Fibroblast of pulmonary artery (primary cell): ENCODE data around the gene PTPRT.

Experiments
- DNase-seq: peaks from one replicate; pipeline ENCODE4 v3.0.0-alpha.2; 2010; ENCODE audit warnings: low read depth
- H3K4me3 ChIP-seq: replicated peaks from 2 replicates; pipeline ENCODE4 v1.5.1; 2011; ENCODE audit warnings: low read depth, mild to moderate bottlenecking, control low read depth, low read length, moderate library complexity
- TF ChIP-seq, protein P1 (sequence below): IDR thresholded peaks from 2 replicates; pipeline ENCODE4 v1.5.1; 2011; ENCODE audit warnings: mild to moderate bottlenecking, control low read depth, low read length, inconsistent platforms; ENCODE audit errors: missing control alignments

Gene PTPRT

DNA sequence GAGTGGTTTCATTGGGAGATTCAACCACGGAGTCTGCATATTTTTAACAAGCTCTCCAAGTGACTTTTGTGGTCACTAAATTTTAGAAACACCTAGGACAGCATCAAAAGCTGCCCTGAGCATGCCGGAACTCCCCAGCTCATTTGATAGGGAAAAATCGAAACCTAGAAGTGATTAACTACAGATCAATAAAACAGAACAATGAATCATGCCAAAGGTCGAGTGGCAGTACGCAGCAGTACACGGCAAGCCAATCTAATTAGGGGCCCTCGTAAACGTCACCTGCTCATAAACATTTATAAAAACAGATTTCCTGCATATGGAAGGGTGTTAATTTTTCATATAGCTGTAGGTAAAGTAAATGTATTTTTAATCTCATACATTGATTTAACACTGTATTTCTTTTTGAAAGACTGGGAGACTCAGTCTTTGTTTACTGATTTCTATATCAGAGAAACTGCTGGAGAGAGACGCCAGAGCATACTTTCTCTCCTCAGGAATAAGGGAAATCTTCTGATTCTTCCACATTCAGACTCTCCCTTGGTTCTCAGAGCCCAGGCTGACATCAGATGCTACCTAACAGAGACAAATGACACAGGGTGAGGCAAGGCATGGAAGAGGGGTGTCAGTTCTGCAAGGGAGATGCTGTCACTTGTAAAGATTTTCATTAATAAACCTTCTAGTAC, 232.5 kb downstream of the PTPRT start:
- no peak for DNase-seq
- TF ChIP-seq, protein P1, sequence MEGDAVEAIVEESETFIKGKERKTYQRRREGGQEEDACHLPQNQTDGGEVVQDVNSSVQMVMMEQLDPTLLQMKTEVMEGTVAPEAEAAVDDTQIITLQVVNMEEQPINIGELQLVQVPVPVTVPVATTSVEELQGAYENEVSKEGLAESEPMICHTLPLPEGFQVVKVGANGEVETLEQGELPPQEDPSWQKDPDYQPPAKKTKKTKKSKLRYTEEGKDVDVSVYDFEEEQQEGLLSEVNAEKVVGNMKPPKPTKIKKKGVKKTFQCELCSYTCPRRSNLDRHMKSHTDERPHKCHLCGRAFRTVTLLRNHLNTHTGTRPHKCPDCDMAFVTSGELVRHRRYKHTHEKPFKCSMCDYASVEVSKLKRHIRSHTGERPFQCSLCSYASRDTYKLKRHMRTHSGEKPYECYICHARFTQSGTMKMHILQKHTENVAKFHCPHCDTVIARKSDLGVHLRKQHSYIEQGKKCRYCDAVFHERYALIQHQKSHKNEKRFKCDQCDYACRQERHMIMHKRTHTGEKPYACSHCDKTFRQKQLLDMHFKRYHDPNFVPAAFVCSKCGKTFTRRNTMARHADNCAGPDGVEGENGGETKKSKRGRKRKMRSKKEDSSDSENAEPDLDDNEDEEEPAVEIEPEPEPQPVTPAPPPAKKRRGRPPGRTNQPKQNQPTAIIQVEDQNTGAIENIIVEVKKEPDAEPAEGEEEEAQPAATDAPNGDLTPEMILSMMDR, result no peak
- H3K4me3 ChIP-seq, result no peak overlapping the region

DNA sequence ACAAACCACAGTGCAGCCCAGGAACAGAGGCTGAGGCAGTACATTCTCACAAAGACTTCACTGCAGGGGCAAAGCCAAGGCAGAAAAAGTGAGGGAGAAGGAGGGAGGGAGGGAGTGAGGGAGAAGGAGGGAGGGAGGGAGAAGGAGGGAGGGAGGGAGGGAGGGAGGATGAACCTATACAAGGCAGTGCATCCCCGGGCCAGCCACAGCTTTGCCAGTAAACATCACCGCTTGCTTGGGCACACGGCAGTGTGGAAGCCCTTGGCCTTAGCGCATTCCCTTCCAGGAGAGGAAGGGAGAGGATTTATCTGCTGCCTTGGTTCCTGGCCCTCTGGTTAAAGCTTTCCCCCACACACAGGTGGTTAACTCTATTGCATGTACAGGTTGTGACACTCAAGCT, 234.0 kb downstream of the PTPRT start:
- TF ChIP-seq, protein P1, result no peak
- no peak for DNase-seq
- no peak overlapping the region for H3K4me3 ChIP-seq

- no peak for DNase-seq
- no peak overlapping the region for H3K4me3 ChIP-seq
- TF ChIP-seq, protein P1, result no peak
Observed at GRCh38 chr20:42954951-42955350, 234.8 kb downstream of the PTPRT start.

DNA sequence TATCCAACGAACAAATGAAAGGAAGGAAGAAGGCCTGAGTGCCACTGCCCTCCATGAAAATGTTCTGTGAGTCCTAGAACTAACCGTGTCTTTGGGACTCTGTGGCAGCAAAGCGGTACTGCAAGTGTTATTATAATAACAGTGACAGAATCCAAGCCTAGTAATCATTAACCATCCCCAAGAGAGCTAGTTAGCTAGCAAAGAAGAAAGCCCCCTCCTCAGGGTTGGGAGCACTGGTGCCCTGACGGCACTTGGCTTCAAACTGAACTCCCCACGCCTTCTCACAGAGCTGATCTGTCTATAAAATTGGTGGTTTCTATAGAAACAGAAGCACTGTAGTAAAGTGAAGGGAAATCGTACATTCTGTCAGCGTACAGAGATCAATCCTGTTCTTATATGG, 239.8 kb downstream of the PTPRT start:
- no peak overlapping the region for H3K4me3 ChIP-seq
- DNase-seq, result no peak
- TF ChIP-seq, protein P1, result no peak

GRCh38 chr20:42945234-42945994, 244.3 kb downstream of the PTPRT start:
- DNase-seq, result no peak
- H3K4me3 ChIP-seq, result no peak overlapping the region
- TF ChIP-seq, protein P1, result no peak

DNA sequence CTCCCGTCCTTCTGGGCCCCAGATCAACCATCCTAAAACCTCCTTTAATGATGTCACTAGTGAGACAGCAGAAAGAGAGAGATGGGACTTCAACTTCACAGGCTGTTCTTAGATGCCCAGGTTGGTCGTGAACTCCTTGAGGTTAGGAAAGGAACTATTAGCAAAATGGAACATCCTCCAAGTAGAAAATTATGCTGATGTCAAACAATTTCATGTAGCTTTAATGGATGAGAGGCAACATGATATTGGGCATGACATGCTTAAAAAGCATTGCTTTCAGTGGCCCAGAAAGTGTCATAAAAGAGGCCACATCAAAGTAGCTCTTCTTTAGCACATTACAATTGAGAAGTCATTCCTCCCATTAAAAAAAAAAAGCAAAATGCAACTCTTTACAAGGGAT, 248.1 kb downstream of the PTPRT start:
- H3K4me3 ChIP-seq, result no peak overlapping the region
- DNase-seq, result no peak
- TF ChIP-seq, protein P1, result no peak
